HEK293T (cell line): ENCODE data around the gene EXOC6B.

Source experiments
- CTCF ChIA-PET: fragments of 350-600 bp; formaldehyde crosslinking; extraction: SDS; loops from one replicate; lab custom pipeline; 2021; ENCODE audit warnings: antibody characterized with exemption, inconsistent platforms; lab: Yijun Ruan, JAX
- POLR2A ChIA-PET: fragments of 350-600 bp; formaldehyde crosslinking; extraction: SDS; loops from one replicate; lab custom pipeline; 2020; ENCODE audit warnings: antibody characterized with exemption, inconsistent platforms; lab: Yijun Ruan, JAX
- DNase-seq: peaks from one replicate; pipeline ENCODE4 v3.0.0; 2012; ENCODE audit warnings: mixed read lengths; ENCODE audit errors: extremely low spot score
- ARNT ChIP-seq: fragments of 450-650 bp; IDR thresholded peaks from 2 replicates; pipeline ENCODE4 v1.6.1; 2017; ENCODE audit warnings: mild to moderate bottlenecking
- BHLHE40 ChIP-seq: fragments of 450-650 bp; IDR thresholded peaks from 2 replicates; pipeline ENCODE4 v1.6.1; 2016; ENCODE audit warnings: mild to moderate bottlenecking, moderate library complexity, borderline replicate concordance
- CTBP1 ChIP-seq: fragments of 450-650 bp; IDR thresholded peaks from 2 replicates; pipeline ENCODE4 v1.6.1; 2016; ENCODE audit warnings: borderline replicate concordance
- ELF4 ChIP-seq: fragments of 450-650 bp; IDR thresholded peaks from 2 replicates; pipeline ENCODE4 v1.6.1; 2017; ENCODE audit warnings: antibody characterized with exemption
- FOXA1 ChIP-seq: fragments of 450-650 bp; IDR thresholded peaks from 2 replicates; pipeline ENCODE4 v1.6.1; 2016; ENCODE audit warnings: mild to moderate bottlenecking
- FOXK2 ChIP-seq: fragments of 450-650 bp; IDR thresholded peaks from 2 replicates; pipeline ENCODE4 v1.6.1; 2016; ENCODE audit warnings: mild to moderate bottlenecking
- FOXM1 ChIP-seq: fragments of 450-650 bp; IDR thresholded peaks from 2 replicates; pipeline ENCODE4 v1.6.1; 2017; ENCODE audit warnings: mild to moderate bottlenecking, borderline replicate concordance
- HDGF ChIP-seq: fragments of 450-650 bp; IDR thresholded peaks from 2 replicates; pipeline ENCODE4 v1.6.1; 2017; ENCODE audit warnings: antibody characterized with exemption, borderline replicate concordance
- L3MBTL2 ChIP-seq: fragments of 450-650 bp; conservative IDR thresholded peaks from 2 replicates; pipeline ENCODE4 v1.6.1; 2016; ENCODE audit warnings: mild to moderate bottlenecking
- LEF1 ChIP-seq: fragments of 450-650 bp; IDR thresholded peaks from 2 replicates; pipeline ENCODE4 v1.6.1; 2017; ENCODE audit warnings: mild to moderate bottlenecking, borderline replicate concordance
- NFRKB ChIP-seq: fragments of 450-650 bp; IDR thresholded peaks from 2 replicates; pipeline ENCODE4 v1.6.1; 2016; ENCODE audit warnings: mild to moderate bottlenecking, moderate library complexity
- PKNOX1 ChIP-seq: fragments of 450-650 bp; IDR thresholded peaks from 2 replicates; pipeline ENCODE4 v1.6.1; 2016
- SP1 ChIP-seq: fragments of 450-650 bp; IDR thresholded peaks from 2 replicates; pipeline ENCODE4 v1.6.1; 2017
- SUZ12 ChIP-seq: fragments of 450-650 bp; IDR thresholded peaks from 2 replicates; pipeline ENCODE4 v1.6.1; 2016; ENCODE audit warnings: mild to moderate bottlenecking
- TARDBP ChIP-seq: fragments of 450-650 bp; IDR thresholded peaks from 2 replicates; pipeline ENCODE4 v1.6.1; 2016
- ZNF384 ChIP-seq: fragments of 450-650 bp; IDR thresholded peaks from 2 replicates; pipeline ENCODE4 v1.6.1; 2016

EXOC6B gene

GRCh38 chr2:72261076-72261475, 564.8 kb downstream of the EXOC6B start:
- ChIA-PET POLR2A (no interaction called here), CTCF (no interaction called here)
- TF ChIP-seq FOXK2 (no peak), LEF1 (no peak), L3MBTL2 (no peak)
- no peak for DNase-seq

GRCh38 chr2:72255540-72255939, 570.3 kb downstream of the EXOC6B start:
- TF ChIP-seq SUZ12 (no peak), LEF1 (no peak), FOXA1 (no peak), HDGF (no peak), ARNT (no peak), FOXM1 (no peak), TARDBP (no peak), CTBP1 (no peak), ELF4 (no peak), BHLHE40 (no peak), FOXK2 (no peak), PKNOX1 (no peak), SP1 (no peak), ZNF384 (no peak), L3MBTL2 (no peak)
- ChIA-PET POLR2A (no interaction called here), CTCF (no interaction called here)
- DNase-seq: no peak

- CTCF ChIA-PET: no interaction called here
- POLR2A ChIA-PET: no interaction called here
- TF ChIP-seq FOXK2: no peak
- TF ChIP-seq ARNT: no peak
- TF ChIP-seq SUZ12: no peak
- TF ChIP-seq HDGF: no peak
- no peak for TF ChIP-seq PKNOX1
- TF ChIP-seq CTBP1: no peak
- no peak for TF ChIP-seq SP1
- no peak for TF ChIP-seq FOXM1
- no peak for TF ChIP-seq ZNF384
- no peak for TF ChIP-seq BHLHE40
- no peak for TF ChIP-seq ELF4
- no peak for TF ChIP-seq TARDBP
- no peak for TF ChIP-seq NFRKB
- no peak for TF ChIP-seq L3MBTL2
- TF ChIP-seq LEF1: no peak
- no peak for TF ChIP-seq FOXA1
- no peak for DNase-seq
Observed at GRCh38 chr2:72254831-72255451, 570.9 kb downstream of the EXOC6B start.

- ChIA-PET CTCF (interaction anchor here (0.6 kb wide), 1 partner anchor 65 kb away, joined by 3 read pairs; no protein-coding TSS in a partner anchor), POLR2A (no interaction called here)
- no peak for DNase-seq
- TF ChIP-seq HDGF: no peak
- no peak for TF ChIP-seq TARDBP
- TF ChIP-seq ZNF384: no peak
- no peak for TF ChIP-seq ELF4
- TF ChIP-seq FOXK2: no peak
- no peak for TF ChIP-seq BHLHE40
Observed at GRCh38 chr2:72238311-72238710, 587.5 kb downstream of the EXOC6B start.

- DNase-seq: no peak
- TF ChIP-seq TARDBP (no peak), FOXA1 (no peak), HDGF (no peak), ELF4 (no peak), BHLHE40 (no peak)
- ChIA-PET POLR2A (no interaction called here), CTCF (interaction anchor here (0.6 kb wide), 1 partner anchor 65 kb away, joined by 3 read pairs; no protein-coding TSS in a partner anchor)
Observed at GRCh38 chr2:72237549-72237948, 588.3 kb downstream of the EXOC6B start.

- CTCF ChIA-PET: no interaction called here
- TF ChIP-seq ZNF384: no peak
- TF ChIP-seq ARNT: no peak
- TF ChIP-seq SP1: no peak
- no peak for TF ChIP-seq HDGF
- no peak for TF ChIP-seq BHLHE40
- TF ChIP-seq TARDBP: no peak
- TF ChIP-seq LEF1: no peak
- TF ChIP-seq SUZ12: no peak
- no peak for TF ChIP-seq L3MBTL2
- TF ChIP-seq FOXA1: no peak
- no peak for TF ChIP-seq NFRKB
- no peak for TF ChIP-seq FOXK2
- no peak for TF ChIP-seq CTBP1
- TF ChIP-seq ELF4: no peak
- no peak for TF ChIP-seq PKNOX1
- POLR2A ChIA-PET: no interaction called here
- no peak for DNase-seq
Observed at GRCh38 chr2:72236445-72237067, 589.3 kb downstream of the EXOC6B start.
